HT1080 (cell line): ENCODE data around the gene PCDH15. TPM values are rescaled to one million over a fixed set of nuclear protein-coding genes. Genes with fewer than 3 reads are reported as not detected.

Source experiments
- DNase-seq: peaks from one replicate; pipeline ENCODE4 v3.0.0-alpha.2; 2015; ENCODE audit warnings: low read depth
- total RNA-seq: library from RNA; depleted of rRNA; stranded (reverse); fragments of >200 nt; shearing (Covaris generic); gene quantifications from 2 replicates; pipeline ENCODE4 v1.2.3, GENCODE V29; 2014

The PCDH15 gene
- total RNA-seq, 1 experiment from 2014 or later, result 0.14 TPM

DNA sequence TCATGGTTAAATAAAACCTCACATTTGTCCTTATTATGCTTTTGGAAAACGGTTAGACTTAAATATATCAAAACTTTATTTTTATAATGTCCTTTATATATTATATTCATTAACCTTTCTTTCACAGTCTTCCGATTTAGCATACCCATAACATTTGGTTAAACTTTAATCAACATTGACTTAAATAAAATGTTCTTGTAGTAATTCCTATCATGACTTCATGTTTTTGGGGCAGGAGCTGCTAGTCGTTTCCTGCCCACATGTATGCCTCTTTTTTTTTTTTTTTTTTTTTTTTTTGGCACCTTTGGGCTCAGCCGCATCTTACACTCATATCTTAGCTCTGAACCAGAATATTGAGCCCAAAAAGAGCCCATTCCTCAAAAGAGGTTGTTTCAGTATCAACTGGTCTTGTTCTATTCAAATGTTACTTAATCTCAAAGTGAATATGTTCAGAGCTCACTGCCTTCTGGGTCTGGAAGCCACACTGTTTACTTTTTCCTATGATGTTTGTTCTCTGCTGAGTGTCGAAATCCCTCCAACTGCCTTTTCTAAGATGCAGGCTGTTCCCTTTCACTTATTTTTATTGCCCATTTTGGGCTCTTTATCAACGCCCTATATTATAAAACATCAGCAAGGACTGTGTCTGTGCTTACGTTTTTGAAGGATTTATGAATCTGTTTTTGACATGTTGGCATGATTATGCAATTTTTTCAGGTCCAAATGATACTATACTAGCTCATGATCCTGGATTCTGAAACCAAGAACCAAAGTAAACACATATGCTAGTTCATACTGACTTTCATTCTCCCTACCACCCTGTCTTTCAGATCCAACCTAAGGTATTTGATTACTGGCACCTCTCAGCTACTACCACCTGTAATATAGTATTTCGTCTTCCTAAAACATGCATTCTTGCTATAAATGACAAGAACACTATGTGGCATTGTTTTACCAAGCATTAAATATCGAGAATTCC, 914.4 kb downstream of the PCDH15 start:
- no peak for DNase-seq

DNA sequence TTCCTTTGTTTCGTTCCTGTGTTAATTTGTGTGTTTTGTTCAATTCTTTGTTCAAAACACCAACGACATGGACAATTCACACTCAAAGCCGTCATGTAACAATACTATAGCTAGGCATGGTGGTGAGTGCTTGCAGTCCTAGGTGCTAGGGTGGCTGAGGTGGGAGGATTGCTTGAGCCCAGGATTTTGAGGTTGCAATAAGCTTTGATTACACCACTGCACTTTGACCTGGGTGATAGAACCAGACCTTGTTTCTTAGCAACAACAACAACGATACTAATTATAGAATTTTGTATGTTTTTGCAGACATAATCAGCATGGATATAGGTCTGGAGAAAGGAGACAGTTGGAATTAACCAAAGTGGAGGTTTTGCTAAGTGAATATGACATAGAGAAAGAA, 936.2 kb downstream of the PCDH15 start:
- no peak for DNase-seq

DNA sequence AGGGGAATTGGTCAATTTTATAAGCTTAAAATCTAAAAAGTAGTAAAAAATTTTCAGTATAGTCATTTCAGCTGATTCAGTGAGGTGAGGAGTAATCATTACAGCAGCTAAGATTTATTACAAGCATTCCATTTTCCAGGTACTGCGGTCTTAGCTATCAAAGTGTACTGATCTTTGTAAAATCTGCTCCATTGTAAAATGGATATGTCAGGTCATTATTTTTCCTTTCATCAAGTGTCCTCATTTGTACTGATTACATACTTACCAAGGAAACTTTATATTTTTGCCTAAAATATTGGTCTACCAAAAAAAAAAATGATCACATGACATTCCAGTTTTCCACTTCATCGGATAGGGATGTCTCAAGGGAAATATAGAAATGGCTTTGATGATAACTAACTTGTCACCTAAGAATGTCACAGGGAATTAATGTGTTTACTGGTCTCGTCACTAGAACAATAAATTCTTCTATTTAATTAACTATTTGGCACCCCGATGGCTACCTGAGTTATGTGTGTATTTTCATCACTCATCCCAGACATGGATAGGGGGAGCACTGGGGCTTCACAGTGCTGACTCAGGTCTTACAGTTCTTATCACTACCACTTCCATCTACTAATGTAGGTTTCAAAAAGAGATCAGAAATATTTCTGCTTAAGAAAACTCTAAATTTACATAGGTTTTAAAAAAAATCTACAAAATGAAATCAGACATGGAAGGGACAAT, 948.4 kb downstream of the PCDH15 start:
- DNase-seq, result no peak

DNA sequence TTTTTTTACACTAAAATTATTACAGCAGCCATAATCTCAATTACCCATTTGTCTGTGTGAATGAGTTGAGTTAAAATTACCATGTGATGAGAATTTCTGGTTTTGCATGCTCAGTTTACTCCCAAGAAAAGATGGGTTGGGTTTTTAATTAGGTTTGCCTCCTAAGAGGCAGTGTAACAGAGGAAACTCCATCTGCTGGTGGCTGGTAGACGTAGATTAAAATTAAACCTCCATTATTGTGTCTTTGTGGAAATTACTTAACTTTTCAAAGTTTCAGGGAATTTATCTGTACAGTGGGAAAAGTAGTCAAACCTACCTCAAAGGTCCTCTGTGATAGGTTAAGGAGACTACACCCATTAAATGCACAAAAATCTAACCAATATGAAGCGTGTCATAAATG, 954.2 kb downstream of the PCDH15 start:
- DNase-seq, result no peak

DNA sequence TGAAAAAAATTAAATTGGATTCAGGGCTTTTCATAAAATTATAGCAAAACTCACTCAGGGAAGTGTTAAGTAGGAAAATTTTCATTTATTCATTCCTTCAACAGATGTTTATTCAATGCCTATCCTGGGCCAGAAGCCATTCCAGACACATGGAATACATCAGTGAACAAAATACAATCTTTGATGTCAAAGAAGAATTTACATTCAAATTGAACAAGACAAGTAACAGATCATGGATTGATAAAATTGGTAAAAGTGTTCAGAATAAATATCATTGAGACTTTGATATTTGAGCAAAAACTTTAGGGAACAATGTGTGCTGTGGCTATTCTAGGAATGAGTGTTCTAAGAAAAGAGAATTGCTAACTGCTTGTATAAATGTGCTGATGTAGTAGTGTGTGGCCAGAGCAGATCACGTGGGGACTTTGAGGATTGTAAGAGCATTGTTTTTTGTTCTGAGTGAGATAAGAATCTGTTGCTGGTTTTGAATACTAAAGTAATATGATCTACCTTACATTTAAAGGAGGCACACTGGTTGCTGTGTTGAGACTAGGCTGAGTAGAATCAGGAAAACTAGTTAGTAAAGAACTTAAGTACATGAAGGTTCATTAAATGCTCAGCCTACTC, 957.2 kb downstream of the PCDH15 start:
- DNase-seq, result peak; percentile 31

DNA sequence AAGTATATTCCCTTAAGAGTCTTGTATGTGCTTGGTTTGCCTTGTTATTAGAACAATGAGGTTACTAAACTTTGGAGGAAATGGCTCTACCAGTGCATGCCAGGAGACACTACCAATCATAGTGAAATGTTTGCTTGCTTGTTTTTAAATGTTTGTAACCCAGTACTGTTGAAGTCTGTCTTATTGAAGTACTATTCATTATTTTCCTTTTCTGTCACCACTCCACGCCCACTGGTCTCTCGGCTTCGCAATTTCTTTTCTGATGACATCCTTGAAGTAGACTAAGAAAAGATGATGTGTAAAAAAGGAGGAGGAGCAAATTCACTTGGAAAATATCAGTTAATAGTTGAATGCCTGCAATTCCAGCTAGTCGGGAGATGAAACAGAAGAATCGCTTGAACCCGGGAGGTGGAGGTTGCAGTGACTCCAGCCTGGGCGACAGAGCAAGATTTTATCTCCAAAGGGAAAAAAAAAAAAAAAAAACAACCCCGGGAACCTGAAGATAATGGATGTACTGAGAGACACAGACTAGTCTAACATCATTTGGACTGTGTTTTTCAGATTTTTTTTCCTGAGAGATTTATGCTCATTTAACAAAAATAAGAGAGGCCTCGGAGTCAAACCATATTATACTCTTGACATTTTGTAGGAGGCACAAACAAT, 959.4 kb downstream of the PCDH15 start:
- no peak for DNase-seq

DNA sequence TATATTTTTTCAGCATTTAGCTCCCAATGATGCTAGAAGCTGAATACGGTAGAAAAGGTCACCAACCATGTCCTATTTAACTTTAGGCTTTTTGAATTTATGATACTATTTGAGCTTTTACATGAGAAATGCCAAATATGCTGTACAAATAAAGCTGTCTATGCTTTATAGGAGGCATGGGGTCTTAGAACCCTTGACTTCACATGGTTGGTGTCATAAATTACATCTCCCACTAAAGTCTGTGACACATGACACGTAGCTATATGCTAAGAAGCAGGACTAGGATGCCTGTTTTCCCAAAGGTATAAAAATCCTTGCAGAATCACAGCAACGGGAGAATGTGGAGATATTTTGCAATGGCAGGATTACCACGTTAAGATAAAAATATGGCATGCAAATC, 960.4 kb downstream of the PCDH15 start:
- no peak for DNase-seq

DNA sequence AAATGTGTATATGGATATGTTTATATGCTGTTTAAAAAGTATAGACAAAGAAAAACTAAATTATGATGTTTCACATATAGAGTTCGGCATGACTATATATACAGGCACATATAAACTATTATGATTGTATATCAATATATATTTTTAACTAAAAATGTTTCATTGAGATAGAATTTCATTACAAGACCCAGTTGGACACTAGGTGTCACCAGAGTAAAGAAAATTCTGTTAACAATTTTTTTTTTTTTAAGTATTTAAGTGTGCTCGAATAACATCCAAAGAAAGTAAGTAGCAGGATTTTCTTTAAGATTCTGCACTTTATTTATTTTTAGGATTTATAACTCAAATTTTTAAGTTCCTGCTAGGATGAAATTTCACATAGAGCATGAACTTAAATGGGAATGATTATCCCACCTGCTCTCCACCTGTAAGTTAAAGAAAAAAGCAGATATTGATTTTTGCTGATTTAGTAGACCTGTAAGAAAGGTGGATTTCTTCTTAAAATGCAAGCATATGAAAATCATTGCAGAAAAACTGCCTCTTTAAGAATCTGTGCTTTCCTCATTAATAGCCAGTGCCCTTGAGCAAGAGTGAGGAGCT, 961.5 kb downstream of the PCDH15 start:
- DNase-seq, result peak; percentile 25

DNA sequence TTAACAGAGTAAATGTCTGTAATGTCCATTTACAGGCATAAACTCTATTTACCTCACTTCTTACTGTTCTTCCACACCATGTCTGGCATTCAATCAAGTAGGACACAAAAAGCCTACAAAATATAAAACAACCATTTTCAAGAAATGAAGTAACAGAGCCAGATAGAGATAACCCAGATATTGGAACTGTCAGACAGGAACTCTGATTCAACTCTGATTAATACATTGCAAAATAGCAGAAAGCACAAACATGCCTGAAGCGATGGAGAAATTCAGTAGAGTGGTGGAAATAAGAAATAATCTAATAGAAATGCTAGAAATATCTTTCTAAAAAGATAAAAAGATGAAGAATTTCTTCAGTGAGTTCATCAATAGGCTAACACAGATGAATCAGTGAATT, 964.4 kb downstream of the PCDH15 start:
- DNase-seq, result no peak

DNA sequence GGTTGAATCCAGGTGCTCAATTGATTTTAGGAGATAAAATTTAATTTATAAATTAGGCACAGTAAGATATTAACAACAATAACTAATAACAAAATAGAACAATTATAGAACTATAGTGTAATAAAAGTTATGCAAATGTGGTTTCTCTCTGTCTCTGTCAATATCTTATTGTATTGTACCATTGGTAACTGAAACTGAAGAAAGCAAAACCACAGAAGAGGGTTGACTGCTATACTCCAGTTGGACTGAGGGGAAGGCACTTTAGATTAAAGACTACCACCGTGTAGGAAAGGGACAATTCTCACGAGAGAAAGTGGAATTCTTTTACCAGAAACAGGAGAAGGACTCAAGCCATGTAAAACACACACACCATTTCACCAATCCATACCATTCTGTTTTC, 967.1 kb downstream of the PCDH15 start:
- DNase-seq, result no peak

DNA sequence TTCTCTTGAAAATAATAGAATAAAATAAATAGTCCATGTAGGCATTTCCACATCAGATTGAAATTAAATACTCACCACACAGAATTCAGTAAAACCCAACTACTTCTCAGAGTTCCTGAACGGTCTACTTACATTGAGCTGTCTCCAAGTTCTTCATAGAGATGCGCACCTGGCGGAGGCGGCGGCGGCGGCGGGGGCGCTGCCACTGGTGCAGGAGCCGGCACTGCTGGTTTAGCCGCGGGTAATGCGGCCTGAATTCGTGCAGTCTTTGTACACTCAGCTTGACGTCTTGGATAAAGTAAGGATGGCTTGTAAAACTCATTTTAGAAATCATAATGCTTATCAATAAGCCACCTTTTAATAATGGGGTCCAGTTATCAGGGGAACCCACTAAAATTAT, 973.8 kb downstream of the PCDH15 start:
- no peak for DNase-seq

DNA sequence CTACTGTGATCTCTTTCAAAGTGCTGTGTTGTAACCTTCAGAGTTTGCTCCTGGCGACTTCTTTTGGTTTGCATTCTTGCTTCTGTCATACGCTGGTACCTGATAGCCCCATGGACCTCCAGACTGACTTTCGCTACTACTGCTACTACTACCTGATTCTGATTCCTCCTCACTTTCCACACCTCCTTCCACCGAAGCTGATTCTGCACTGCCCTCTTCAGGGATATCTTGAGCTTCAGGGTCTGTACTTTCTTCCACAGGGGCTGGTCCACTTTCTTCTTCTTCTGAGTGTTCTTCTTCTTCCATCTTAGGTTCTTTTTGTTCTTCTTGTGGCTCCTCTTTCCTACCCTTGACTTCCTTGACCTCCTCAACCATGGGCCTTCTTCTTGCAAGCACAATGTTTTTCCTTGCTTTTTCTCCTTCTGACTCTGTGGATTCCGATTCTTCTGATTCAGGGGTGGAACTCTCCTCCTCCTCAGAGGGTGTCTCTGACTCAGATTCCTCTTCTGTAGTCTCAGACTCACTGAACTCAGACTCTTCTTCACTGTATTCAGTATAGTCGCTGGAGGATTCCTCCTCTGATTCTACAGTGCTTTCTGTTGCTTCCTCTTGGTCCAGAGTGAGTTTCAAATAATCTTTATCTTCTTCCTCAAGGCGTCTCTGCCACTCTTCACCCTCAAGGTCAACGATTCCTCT, 992.2 kb downstream of the PCDH15 start:
- DNase-seq, result no peak

DNA sequence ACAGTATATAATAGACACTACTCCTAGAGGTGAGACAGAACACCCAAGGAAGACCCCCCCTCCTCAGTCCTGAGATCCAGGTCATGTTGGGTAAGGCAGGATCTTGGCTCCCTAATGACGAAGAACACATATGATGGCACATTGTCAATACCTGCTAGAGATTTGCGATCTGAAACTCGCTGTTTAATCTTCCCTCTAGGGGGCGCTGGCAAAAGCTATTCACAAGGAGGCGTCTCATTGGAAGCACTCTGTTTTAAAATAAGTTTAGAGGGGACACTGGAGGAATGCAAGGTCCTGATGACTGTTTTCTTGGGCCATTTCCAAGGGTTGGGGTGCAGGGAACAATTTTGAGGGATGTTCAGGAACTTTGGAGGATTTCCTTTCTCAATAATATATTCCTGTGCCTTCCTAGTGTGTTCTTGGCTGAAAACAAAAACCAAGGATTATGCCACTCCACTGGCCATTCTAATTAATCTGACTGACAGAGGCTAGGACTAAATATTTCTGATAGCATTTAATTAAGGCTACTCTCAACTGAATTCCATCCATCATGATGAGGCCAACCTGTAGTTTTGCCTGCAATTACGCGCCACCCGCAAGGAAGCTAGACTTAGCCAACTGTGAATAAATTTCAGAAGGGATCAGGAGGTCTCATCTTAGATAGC, 1014.7 kb downstream of the PCDH15 start:
- DNase-seq, result peak; percentile 7

DNA sequence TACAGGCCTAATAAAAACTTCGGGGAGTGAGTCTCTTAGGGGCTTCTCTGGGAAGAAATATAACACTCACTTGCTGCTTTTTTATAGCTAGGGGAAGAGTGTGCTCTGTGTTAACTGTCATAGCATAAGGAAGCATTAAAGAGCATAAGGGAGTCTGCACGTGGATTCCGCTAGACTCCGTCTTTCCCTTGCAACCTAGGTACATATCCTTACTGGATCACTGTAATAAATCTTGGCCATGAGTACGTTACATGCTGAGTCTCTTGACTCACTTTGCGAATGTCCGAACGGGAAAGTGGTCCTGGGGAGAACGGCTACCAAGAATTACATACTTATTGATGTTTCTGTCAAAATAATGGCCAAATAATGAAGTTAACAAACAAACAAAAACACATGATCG, 1029.3 kb downstream of the PCDH15 start:
- DNase-seq, result no peak

DNA sequence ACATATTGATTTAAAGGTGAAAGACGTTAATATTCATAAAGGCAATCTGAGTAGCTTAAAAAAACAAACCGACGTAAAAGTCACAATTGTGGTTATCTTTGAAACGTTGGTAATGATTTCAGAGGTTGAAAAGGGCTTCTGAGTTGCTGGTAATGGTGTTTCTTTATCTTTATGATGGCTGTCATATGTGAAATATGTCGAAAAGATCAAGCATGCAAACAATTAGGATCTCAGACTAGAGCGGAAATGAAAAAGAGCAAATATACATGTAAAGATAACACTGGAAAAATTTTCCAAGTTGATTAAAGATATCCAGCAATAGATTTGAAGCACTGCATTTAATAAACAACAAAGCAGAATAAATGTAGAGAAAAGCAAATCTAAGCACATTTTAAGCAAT, 1030.1 kb downstream of the PCDH15 start:
- no peak for DNase-seq

DNA sequence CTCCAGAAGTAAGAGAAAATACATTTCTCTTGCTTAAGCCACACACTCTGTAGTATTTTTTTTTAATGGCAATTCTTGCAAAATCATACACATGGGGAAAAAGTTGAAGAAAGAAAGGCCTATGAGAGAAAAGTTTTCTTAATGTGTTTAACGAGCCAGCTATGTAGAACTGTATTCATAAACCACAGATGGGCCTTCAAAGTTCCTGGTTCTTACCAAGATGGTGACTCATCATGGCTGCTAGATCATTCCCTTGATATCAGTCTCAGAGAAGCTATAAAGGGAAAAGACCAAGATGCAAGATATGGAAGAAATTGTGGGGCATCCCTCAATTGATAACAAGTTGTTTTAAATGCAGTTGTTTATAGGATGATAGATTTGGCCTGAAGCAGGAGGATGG, 1035.7 kb downstream of the PCDH15 start:
- peak; percentile 70 for DNase-seq

DNA sequence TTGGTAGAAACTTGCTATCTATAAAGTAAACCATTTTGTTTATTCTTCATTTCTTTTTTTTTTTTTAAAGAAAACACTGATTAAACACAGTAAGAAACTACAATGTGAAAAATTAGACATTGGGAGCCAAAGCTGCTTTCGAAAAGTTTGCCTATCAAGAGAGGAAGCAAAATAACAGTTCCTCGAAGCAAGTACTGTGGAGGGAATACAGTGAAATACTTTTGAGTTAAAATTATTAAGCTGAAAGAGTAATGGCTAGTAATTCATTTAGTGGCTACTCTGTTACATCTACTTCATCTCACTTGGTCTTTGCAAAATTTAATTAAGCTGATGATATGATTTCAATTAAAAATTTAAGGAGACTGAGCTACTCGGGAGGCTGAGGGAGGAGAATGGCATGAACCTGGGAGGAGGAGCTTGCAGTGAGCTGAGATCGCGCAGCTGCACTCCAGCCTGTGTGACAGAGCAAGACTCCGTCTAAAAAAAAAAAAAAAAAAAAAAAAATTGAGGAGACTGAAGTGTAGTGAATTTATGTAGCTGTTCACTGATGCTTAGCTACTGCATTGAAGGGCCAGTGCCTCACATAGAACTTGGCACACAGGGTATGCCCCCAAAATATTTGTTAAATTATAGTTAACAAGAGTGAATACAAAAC, 1046.3 kb downstream of the PCDH15 start:
- no peak for DNase-seq
